ENCODE results near the gene SESN1.

- TF ChIP-seq ZNF407 (IDR thresholded peaks at IDR 0.05; ENCODE audit: low read depth) (no peak), EP300 (IDR thresholded peaks at IDR 0.05; ENCODE audit: low read length) (no peak; the same call in 1 of the 2 replicates)
These were observed 49.2 kb downstream of the SESN1 start for GRCh38 chr6:109045493-109045892.
